ENCODE results near the gene C2orf76. TPM values are rescaled to one million over a fixed set of nuclear protein-coding genes. Genes with fewer than 3 reads are reported as not detected.
"Not testable (repeated sequence)": the region's sequence is repeated elsewhere in the genome, so short reads cannot be mapped to it uniquely, and the experiment has no call there.

The C2orf76 gene
- total RNA-seq, 2 experiments from 2014 or later, result 5.4 to 6.2 TPM

GRCh38 chr2:119393971-119394748 is 27.5 kb upstream of the C2orf76 start:
- Mint-ChIP-seq H3K36me3 (ENCODE audit: low read depth) (no peaks in the 10 kb centered on the region), H3K27ac (no peak overlapping the region), H3K4me1 (no peaks in the 10 kb centered on the region), H3K27me3 (peaks cover 9% of the 10 kb centered on the region), H3K9me3 (no peaks in the 10 kb centered on the region), H3K4me3 (no peak overlapping the region)
- ChIA-PET CTCF (interaction anchor here (0.6 kb wide), 1 partner anchor 73 kb away, joined by 4 read pairs; no protein-coding TSS in a partner anchor), POLR2A (no interaction called here)
- no peak for DNase-seq

GRCh38 chr2:119389615-119390306 is 23.1 kb upstream of the C2orf76 start:
- no peak for DNase-seq
- H3K9me3 Mint-ChIP-seq, result no peaks in the 10 kb centered on the region
- no peaks in the 10 kb centered on the region for H3K36me3 Mint-ChIP-seq (ENCODE audit: low read depth)
- ChIA-PET POLR2A (no interaction called here), CTCF (interaction anchor here (0.6 kb wide), 1 partner anchor 428 kb away, joined by 3 read pairs; no protein-coding TSS in a partner anchor)
- H3K4me3 Mint-ChIP-seq, result no peak overlapping the region
- no peak overlapping the region for H3K27ac Mint-ChIP-seq
- H3K27me3 Mint-ChIP-seq, result peaks cover 19% of the 10 kb centered on the region
- H3K4me1 Mint-ChIP-seq, result peaks cover 7% of the 10 kb centered on the region

- H3K27me3 Mint-ChIP-seq, result peaks cover 23% of the 10 kb centered on the region
- H3K36me3 Mint-ChIP-seq (ENCODE audit: low read depth), result no peaks in the 10 kb centered on the region
- ChIA-PET CTCF (interaction anchor here (1.2 kb wide), 1 partner anchor 11 kb away, joined by 4 read pairs; no protein-coding TSS in a partner anchor), POLR2A (interaction anchor here (0.6 kb wide), 1 partner anchor 134 kb away, joined by 3 read pairs; no protein-coding TSS in a partner anchor)
- H3K27ac Mint-ChIP-seq, result no peak overlapping the region
- no peak for DNase-seq
- no peak overlapping the region for H3K4me3 Mint-ChIP-seq
- no peaks in the 10 kb centered on the region for H3K9me3 Mint-ChIP-seq
- peaks cover 7% of the 10 kb centered on the region for H3K4me1 Mint-ChIP-seq
Measured at GRCh38 chr2:119387381-119388129, 20.9 kb upstream of the C2orf76 start.

- ChIA-PET POLR2A (no interaction called here), CTCF (interaction anchor here (1.7 kb wide), 1 partner anchor 15 kb away, joined by 3 read pairs; no protein-coding TSS in a partner anchor)
- Mint-ChIP-seq H3K9me3 (no peaks in the 10 kb centered on the region), H3K27ac (no peak overlapping the region), H3K4me1 (peaks cover 7% of the 10 kb centered on the region), H3K27me3 (peaks cover 30% of the 10 kb centered on the region), H3K36me3 (ENCODE audit: low read depth) (no peaks in the 10 kb centered on the region), H3K4me3 (no peak overlapping the region)
- no peak for DNase-seq
Measured at GRCh38 chr2:119385466-119385865, 18.8 kb upstream of the C2orf76 start.

- Mint-ChIP-seq H3K36me3 (ENCODE audit: low read depth) (no peaks in the 10 kb centered on the region), H3K27ac (no peak overlapping the region), H3K4me1 (peaks cover 7% of the 10 kb centered on the region), H3K4me3 (no peak overlapping the region), H3K9me3 (no peaks in the 10 kb centered on the region), H3K27me3 (peaks cover 30% of the 10 kb centered on the region)
- ChIA-PET CTCF (interaction anchor here (1.7 kb wide), 1 partner anchor 16 kb away, joined by 3 read pairs; no protein-coding TSS in a partner anchor), POLR2A (no interaction called here)
- DNase-seq, result no peak
Measured at GRCh38 chr2:119384971-119385370, 18.3 kb upstream of the C2orf76 start.

GRCh38 chr2:119383410-119384140 is 16.9 kb upstream of the C2orf76 start:
- no peaks in the 10 kb centered on the region for H3K36me3 Mint-ChIP-seq (ENCODE audit: low read depth)
- ChIA-PET CTCF (no interaction called here), POLR2A (no interaction called here)
- H3K4me3 Mint-ChIP-seq, result no peak overlapping the region
- H3K9me3 Mint-ChIP-seq, result no peaks in the 10 kb centered on the region
- H3K27ac Mint-ChIP-seq, result no peak overlapping the region
- peaks cover 25% of the 10 kb centered on the region for H3K27me3 Mint-ChIP-seq
- no peak for DNase-seq
- H3K4me1 Mint-ChIP-seq, result peaks cover 7% of the 10 kb centered on the region

- DNase-seq, result no peak
- Mint-ChIP-seq H3K27me3 (peaks cover 12% of the 10 kb centered on the region), H3K27ac (no peak overlapping the region), H3K9me3 (no peaks in the 10 kb centered on the region), H3K4me3 (no peak overlapping the region), H3K4me1 (no peaks in the 10 kb centered on the region), H3K36me3 (ENCODE audit: low read depth) (peaks cover 15% of the 10 kb centered on the region)
- CTCF ChIA-PET, result interaction anchor here (1.8 kb wide), 1 partner anchor 11 kb away, joined by 5 read pairs; the partner anchor contains the start of genes C2orf76 and DBI
- POLR2A ChIA-PET, result no interaction called here
Measured at GRCh38 chr2:119378566-119378965, 11.9 kb upstream of the C2orf76 start.

- H3K36me3 Mint-ChIP-seq (ENCODE audit: low read depth), result peaks cover 21% of the 10 kb centered on the region
- no peaks in the 10 kb centered on the region for H3K9me3 Mint-ChIP-seq
- POLR2A ChIA-PET, result no interaction called here
- no peaks in the 10 kb centered on the region for H3K4me1 Mint-ChIP-seq
- no peak overlapping the region for H3K27ac Mint-ChIP-seq
- peaks cover 12% of the 10 kb centered on the region for H3K27me3 Mint-ChIP-seq
- DNase-seq, result no peak
- no peak overlapping the region for H3K4me3 Mint-ChIP-seq
- CTCF ChIA-PET, result interaction anchor here (1.8 kb wide), 1 partner anchor 11 kb away, joined by 5 read pairs; the partner anchor contains the start of genes C2orf76 and DBI
Measured at GRCh38 chr2:119377993-119378345, 11.3 kb upstream of the C2orf76 start.

GRCh38 chr2:119377294-119377992 is 10.8 kb upstream of the C2orf76 start:
- H3K4me3 Mint-ChIP-seq, result no peak overlapping the region
- no peaks in the 10 kb centered on the region for H3K4me1 Mint-ChIP-seq
- peaks cover 12% of the 10 kb centered on the region for H3K27me3 Mint-ChIP-seq
- POLR2A ChIA-PET, result no interaction called here
- H3K27ac Mint-ChIP-seq, result no peak overlapping the region
- DNase-seq, result no peak
- H3K36me3 Mint-ChIP-seq (ENCODE audit: low read depth), result peaks cover 27% of the 10 kb centered on the region
- H3K9me3 Mint-ChIP-seq, result no peaks in the 10 kb centered on the region
- CTCF ChIA-PET, result interaction anchor here (1.8 kb wide), 1 partner anchor 10 kb away, joined by 5 read pairs; the partner anchor contains the start of genes C2orf76 and DBI

- POLR2A ChIA-PET, result no interaction called here
- no peak overlapping the region for H3K27ac Mint-ChIP-seq
- CTCF ChIA-PET, result no interaction called here
- H3K36me3 Mint-ChIP-seq (ENCODE audit: low read depth), result peaks cover 33% of the 10 kb centered on the region
- H3K9me3 Mint-ChIP-seq, result no peaks in the 10 kb centered on the region
- no peak for DNase-seq
- no peaks in the 10 kb centered on the region for H3K4me1 Mint-ChIP-seq
- peaks cover 8% of the 10 kb centered on the region for H3K27me3 Mint-ChIP-seq
- no peak overlapping the region for H3K4me3 Mint-ChIP-seq
Measured at GRCh38 chr2:119376810-119377209, 10.2 kb upstream of the C2orf76 start.

- H3K4me3 Mint-ChIP-seq, H3K9me3 Mint-ChIP-seq, CTCF ChIA-PET, DNase-seq, H3K4me1 Mint-ChIP-seq, H3K27me3 Mint-ChIP-seq, H3K27ac Mint-ChIP-seq, POLR2A ChIA-PET: not testable (repeated sequence)
- H3K36me3 Mint-ChIP-seq (ENCODE audit: low read depth), result peaks cover 37% of the 10 kb centered on the region
Measured at GRCh38 chr2:119376406-119376805, 9.8 kb upstream of the C2orf76 start.
